Keratinocyte (primary cell): ENCODE results near the gene SLC24A5.
A peak's percentile ranks its signal among the peaks of the same experiment; 100 is the strongest.

ENCODE experiments used
- EZH2 ChIP-seq: IDR thresholded peaks from one replicate; pipeline ENCODE4 v1.6.1; 2012; ENCODE audit warnings: inconsistent platforms, mild to moderate bottlenecking, low read length, moderate library complexity
- TF ChIP-seq, protein P1 (sequence below), 3 experiments: IDR thresholded peaks in 1 of 3; conservative IDR thresholded peaks in 1 of 3; optimal IDR thresholded peaks in 1 of 3; 2 replicates in 2 of 3; 3 replicates in 1 of 3; pipeline versions ENCODE3 to v1.5.1; 2011; ENCODE audit warnings: low read length in 3 of 3, mild to moderate bottlenecking in 3 of 3, moderate library complexity in 2 of 3, control low read depth in 1 of 3, inconsistent platforms in 1 of 3; ENCODE audit not compliant: insufficient read depth in 2 of 3; ENCODE audit errors: extremely low read depth in 1 of 3

DNA sequence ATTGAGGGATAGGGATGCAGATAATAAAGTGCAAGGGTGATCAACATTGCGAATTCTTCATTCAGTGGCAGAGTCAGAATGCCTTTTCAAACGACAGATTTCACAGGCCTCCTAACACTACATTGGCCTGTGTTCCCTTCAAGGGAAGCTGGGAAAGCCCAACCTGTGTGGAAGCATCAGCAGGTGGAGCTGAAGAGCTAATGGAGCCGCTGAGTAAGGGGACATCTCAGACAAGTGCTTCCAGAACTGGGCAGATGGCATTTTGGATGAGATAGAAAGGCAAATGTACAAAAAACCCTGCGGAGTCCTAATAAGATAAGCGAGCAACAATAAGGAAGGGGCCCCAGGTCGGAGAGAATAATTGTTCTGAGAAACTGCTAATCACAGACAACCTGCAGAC, 8.5 kb upstream of the SLC24A5 start:
- TF ChIP-seq, protein P1, sequence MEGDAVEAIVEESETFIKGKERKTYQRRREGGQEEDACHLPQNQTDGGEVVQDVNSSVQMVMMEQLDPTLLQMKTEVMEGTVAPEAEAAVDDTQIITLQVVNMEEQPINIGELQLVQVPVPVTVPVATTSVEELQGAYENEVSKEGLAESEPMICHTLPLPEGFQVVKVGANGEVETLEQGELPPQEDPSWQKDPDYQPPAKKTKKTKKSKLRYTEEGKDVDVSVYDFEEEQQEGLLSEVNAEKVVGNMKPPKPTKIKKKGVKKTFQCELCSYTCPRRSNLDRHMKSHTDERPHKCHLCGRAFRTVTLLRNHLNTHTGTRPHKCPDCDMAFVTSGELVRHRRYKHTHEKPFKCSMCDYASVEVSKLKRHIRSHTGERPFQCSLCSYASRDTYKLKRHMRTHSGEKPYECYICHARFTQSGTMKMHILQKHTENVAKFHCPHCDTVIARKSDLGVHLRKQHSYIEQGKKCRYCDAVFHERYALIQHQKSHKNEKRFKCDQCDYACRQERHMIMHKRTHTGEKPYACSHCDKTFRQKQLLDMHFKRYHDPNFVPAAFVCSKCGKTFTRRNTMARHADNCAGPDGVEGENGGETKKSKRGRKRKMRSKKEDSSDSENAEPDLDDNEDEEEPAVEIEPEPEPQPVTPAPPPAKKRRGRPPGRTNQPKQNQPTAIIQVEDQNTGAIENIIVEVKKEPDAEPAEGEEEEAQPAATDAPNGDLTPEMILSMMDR (optimal IDR thresholded peaks at IDR 0.05 in 1 of 3, IDR thresholded peaks at IDR 0.05 in 1 of 3, conservative IDR thresholded peaks at IDR 0.05 in 1 of 3; ENCODE audit: extremely low read depth in 1 of 3, insufficient read depth in 2 of 3, low read length in 3 of 3) = peak; percentile 54 to 85 (median 72)
- no peak for TF ChIP-seq EZH2
